Neural progenitor cell (in vitro differentiated cells): ENCODE results near the gene RUSC2. TPM values are rescaled to one million over a fixed set of nuclear protein-coding genes. Genes with fewer than 3 reads are reported as not detected.

Experiments used
- DNase-seq: peaks from one replicate; pipeline ENCODE4 v3.0.0-alpha.2; 2016; ENCODE audit warnings: low spot score
- H2AFZ ChIP-seq: fragments of 200-600 bp; sonication (generic); replicated peaks from 2 replicates; pipeline ENCODE4 v1.6.1; 2016; ENCODE audit warnings: antibody characterized with exemption
- H3F3A ChIP-seq: fragments of 200-600 bp; sonication (generic); 2 replicates; pipeline ENCODE4 v1.6.1; 2016; ENCODE audit warnings: antibody characterized with exemption, low read depth
- H3K27ac ChIP-seq: fragments of 200-600 bp; sonication (generic); 2 replicates; pipeline ENCODE4 v1.5.1; 2016; ENCODE audit warnings: mild to moderate bottlenecking
- H3K27me3 ChIP-seq: fragments of 200-600 bp; sonication (generic); 2 replicates; pipeline ENCODE4 v1.6.1; 2016; ENCODE audit warnings: mild to moderate bottlenecking, moderate library complexity
- H3K36me3 ChIP-seq: fragments of 200-600 bp; sonication (generic); 2 replicates; pipeline ENCODE4 v1.5.1; 2016
- H3K4me1 ChIP-seq: fragments of 200-600 bp; sonication (generic); 2 replicates; pipeline ENCODE4 v1.6.1; 2016; ENCODE audit warnings: mixed run types
- H3K4me2 ChIP-seq: fragments of 200-600 bp; sonication (generic); 2 replicates; pipeline ENCODE4 v1.6.1; 2016
- H3K4me3 ChIP-seq: fragments of 200-600 bp; sonication (generic); 2 replicates; pipeline ENCODE4 v1.5.1; 2016
- H3K79me2 ChIP-seq: fragments of 200-600 bp; sonication (generic); 2 replicates; pipeline ENCODE4 v1.6.1; 2016; ENCODE audit warnings: low read depth
- H3K9ac ChIP-seq: fragments of 200-600 bp; sonication (generic); 2 replicates; pipeline ENCODE4 v1.6.1; 2016
- H3K9me3 ChIP-seq: fragments of 200-600 bp; sonication (generic); 2 replicates; pipeline ENCODE4 v1.5.1; 2016; ENCODE audit warnings: low read depth
- H4K20me1 ChIP-seq: fragments of 200-600 bp; sonication (generic); 2 replicates; pipeline ENCODE4 v1.6.1; 2016; ENCODE audit warnings: low read depth
- H3K27ac Mint-ChIP-seq: 3 replicates; pipeline ENCODE4 v1.8.0; 2021; ENCODE audit warnings: mixed read lengths
- H3K27me3 Mint-ChIP-seq: 2 replicates; pipeline ENCODE4 v1.8.0; 2022; ENCODE audit warnings: low read depth, mild to moderate bottlenecking, inconsistent platforms, moderate library complexity, mixed read lengths; ENCODE audit not compliant: insufficient read depth
- H3K36me3 Mint-ChIP-seq: 3 replicates; pipeline ENCODE4 v1.8.0; 2021; ENCODE audit warnings: mixed read lengths
- H3K4me1 Mint-ChIP-seq: 3 replicates; pipeline ENCODE4 v1.8.0; 2021; ENCODE audit warnings: mixed read lengths
- H3K4me3 Mint-ChIP-seq: 3 replicates; pipeline ENCODE4 v1.8.0; 2021; ENCODE audit warnings: mild to moderate bottlenecking, moderate library complexity, mixed read lengths
- H3K9me3 Mint-ChIP-seq: 3 replicates; pipeline ENCODE4 v1.8.0; 2020; ENCODE audit warnings: mixed read lengths
- EZH2 ChIP-seq: fragments of 200-600 bp; sonication (generic); IDR thresholded peaks from 2 replicates; pipeline ENCODE4 v1.6.1; 2017; ENCODE audit warnings: antibody characterized with exemption, mild to moderate bottlenecking, moderate library complexity
- EZH2phosphoT487 ChIP-seq: fragments of 200-600 bp; sonication (generic); IDR thresholded peaks from 2 replicates; pipeline ENCODE4 v1.6.1; 2017; ENCODE audit warnings: antibody characterized with exemption
- total RNA-seq: library from RNA; depleted of rRNA; stranded (reverse); fragments of >200 nt; gene quantifications from 2 replicates; pipeline ENCODE4 v1.2.3, GENCODE V29; 2015; ENCODE audit warnings: low replicate concordance
- TF ChIP-seq, protein P1 (sequence below): fragments of 200-600 bp; sonication (generic); IDR thresholded peaks from 2 replicates; pipeline ENCODE4 v1.5.1; 2017; ENCODE audit warnings: antibody characterized with exemption, mild to moderate bottlenecking

Gene RUSC2
- total RNA-seq, 1 donor from 2014 or later, result 3.5 TPM

- Mint-ChIP-seq H3K27me3 (no peaks in the 10 kb centered on the region), H3K4me1 (no peaks in the 10 kb centered on the region), H3K27ac (no peak overlapping the region), H3K4me3 (no peak overlapping the region), H3K9me3 (peaks cover 6% of the 10 kb centered on the region), H3K36me3 (no peaks in the 10 kb centered on the region)
- TF ChIP-seq EZH2 (no peak), EZH2phosphoT487 (no peak)
- TF ChIP-seq, protein P1, sequence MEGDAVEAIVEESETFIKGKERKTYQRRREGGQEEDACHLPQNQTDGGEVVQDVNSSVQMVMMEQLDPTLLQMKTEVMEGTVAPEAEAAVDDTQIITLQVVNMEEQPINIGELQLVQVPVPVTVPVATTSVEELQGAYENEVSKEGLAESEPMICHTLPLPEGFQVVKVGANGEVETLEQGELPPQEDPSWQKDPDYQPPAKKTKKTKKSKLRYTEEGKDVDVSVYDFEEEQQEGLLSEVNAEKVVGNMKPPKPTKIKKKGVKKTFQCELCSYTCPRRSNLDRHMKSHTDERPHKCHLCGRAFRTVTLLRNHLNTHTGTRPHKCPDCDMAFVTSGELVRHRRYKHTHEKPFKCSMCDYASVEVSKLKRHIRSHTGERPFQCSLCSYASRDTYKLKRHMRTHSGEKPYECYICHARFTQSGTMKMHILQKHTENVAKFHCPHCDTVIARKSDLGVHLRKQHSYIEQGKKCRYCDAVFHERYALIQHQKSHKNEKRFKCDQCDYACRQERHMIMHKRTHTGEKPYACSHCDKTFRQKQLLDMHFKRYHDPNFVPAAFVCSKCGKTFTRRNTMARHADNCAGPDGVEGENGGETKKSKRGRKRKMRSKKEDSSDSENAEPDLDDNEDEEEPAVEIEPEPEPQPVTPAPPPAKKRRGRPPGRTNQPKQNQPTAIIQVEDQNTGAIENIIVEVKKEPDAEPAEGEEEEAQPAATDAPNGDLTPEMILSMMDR, result no peak
- H3K36me3 ChIP-seq, result no peaks in the 10 kb centered on the region
- H3K4me1 ChIP-seq, result no peaks in the 10 kb centered on the region
- no peaks in the 10 kb centered on the region for H3K9me3 ChIP-seq
- H3K79me2 ChIP-seq, result no peaks in the 10 kb centered on the region
- H3F3A ChIP-seq, result peaks cover 9% of the 10 kb centered on the region
- no peak overlapping the region for H3K4me3 ChIP-seq
- no peak for DNase-seq
- no peak overlapping the region for H2AFZ ChIP-seq
- no peaks in the 10 kb centered on the region for H3K27me3 ChIP-seq
- H4K20me1 ChIP-seq, result no peaks in the 10 kb centered on the region
- no peak overlapping the region for H3K9ac ChIP-seq
- H3K4me2 ChIP-seq, result no peak overlapping the region
- H3K27ac ChIP-seq, result no peak overlapping the region
Observed at GRCh38 chr9:35499029-35499700, 9.3 kb downstream of the RUSC2 start.

GRCh38 chr9:35499701-35500030 lies 9.8 kb downstream of the RUSC2 start:
- Mint-ChIP-seq H3K4me1 (no peaks in the 10 kb centered on the region), H3K27ac (no peak overlapping the region), H3K27me3 (no peaks in the 10 kb centered on the region), H3K4me3 (no peak overlapping the region), H3K36me3 (no peaks in the 10 kb centered on the region), H3K9me3 (peaks cover 6% of the 10 kb centered on the region)
- Histone ChIP-seq H3K9ac (no peak overlapping the region), H3K79me2 (no peaks in the 10 kb centered on the region), H3K4me2 (no peak overlapping the region), H3K4me3 (no peak overlapping the region), H2AFZ (no peak overlapping the region), H3K27ac (no peak overlapping the region), H4K20me1 (no peaks in the 10 kb centered on the region), H3K27me3 (no peaks in the 10 kb centered on the region), H3K9me3 (no peaks in the 10 kb centered on the region), H3F3A (peaks cover 9% of the 10 kb centered on the region), H3K36me3 (no peaks in the 10 kb centered on the region), H3K4me1 (no peaks in the 10 kb centered on the region)
- DNase-seq, result no peak
- TF ChIP-seq EZH2phosphoT487 (no peak), EZH2 (no peak)
- TF ChIP-seq, protein P1, result no peak

GRCh38 chr9:35500130-35500748 lies 10.3 kb downstream of the RUSC2 start:
- Histone ChIP-seq H3K4me1 (no peaks in the 10 kb centered on the region), H3K9ac (no peak overlapping the region), H2AFZ (no peak overlapping the region), H3K79me2 (no peaks in the 10 kb centered on the region), H3K36me3 (no peaks in the 10 kb centered on the region), H4K20me1 (no peaks in the 10 kb centered on the region), H3F3A (peaks cover 7% of the 10 kb centered on the region), H3K4me3 (no peak overlapping the region), H3K9me3 (no peaks in the 10 kb centered on the region), H3K4me2 (no peak overlapping the region), H3K27ac (no peak overlapping the region), H3K27me3 (no peaks in the 10 kb centered on the region)
- TF ChIP-seq, protein P1, result no peak
- TF ChIP-seq EZH2, result no peak
- TF ChIP-seq EZH2phosphoT487, result no peak
- no peaks in the 10 kb centered on the region for H3K4me1 Mint-ChIP-seq
- no peak overlapping the region for H3K27ac Mint-ChIP-seq
- no peak overlapping the region for H3K4me3 Mint-ChIP-seq
- H3K36me3 Mint-ChIP-seq, result no peaks in the 10 kb centered on the region
- peaks cover 6% of the 10 kb centered on the region for H3K9me3 Mint-ChIP-seq
- no peak for DNase-seq
- no peaks in the 10 kb centered on the region for H3K27me3 Mint-ChIP-seq
